ENCODE results near the gene CAMK2B.

- no peak for TF ChIP-seq POLR2A (IDR thresholded peaks at IDR 0.05; ENCODE audit: low read length)
- TF ChIP-seq GATA1 (IDR thresholded peaks at IDR 0.05; ENCODE audit: low read depth, low read length): no peak
Measured at GRCh38 chr7:44353668-44354067, 28.3 kb upstream of the CAMK2B start.

Data from erythroblast (primary cell).